Activated CD4-positive, alpha-beta T cell treated with anti-CD3 and anti-CD28 coated beads, Interleukin-2, amount 10 ng/mL, durations not matched to agents 7 days and 5 days (primary cell): Measurements from ENCODE around the gene RCAN3. TPM values are rescaled to one million over a fixed set of nuclear protein-coding genes. Genes with fewer than 3 reads are reported as not detected.

Experiments used
- CTCF ChIA-PET: fragments of 350-600 bp; sonication (Branson Sonifier 250); formaldehyde crosslinking; loops from one replicate; lab custom pipeline; 2021; ENCODE audit warnings: antibody characterized with exemption; lab: Charles Lee
- POLR2A ChIA-PET: fragments of 350-600 bp; sonication (Branson Sonifier 250); formaldehyde crosslinking; loops from one replicate; lab custom pipeline; 2021; ENCODE audit warnings: antibody characterized with exemption; lab: Charles Lee
- DNase-seq: peaks from one replicate; pipeline ENCODE4 v3.0.0-alpha.2; 2020
- H3K27ac Mint-ChIP-seq: one replicate; pipeline ENCODE4 v1.8.0; 2021; ENCODE audit warnings: mild to moderate bottlenecking, moderate library complexity, mixed read lengths
- H3K27me3 Mint-ChIP-seq: one replicate; pipeline ENCODE4 v1.8.0; 2021; ENCODE audit warnings: mixed read lengths
- H3K36me3 Mint-ChIP-seq: one replicate; pipeline ENCODE4 v1.8.0; 2021; ENCODE audit warnings: low read depth, mixed read lengths
- H3K4me1 Mint-ChIP-seq: one replicate; pipeline ENCODE4 v1.8.0; 2021; ENCODE audit warnings: mixed read lengths
- H3K4me3 Mint-ChIP-seq: one replicate; pipeline ENCODE4 v1.8.0; 2021; ENCODE audit warnings: mild to moderate bottlenecking, moderate library complexity, mixed read lengths
- H3K9me3 Mint-ChIP-seq: one replicate; pipeline ENCODE4 v1.8.0; 2021; ENCODE audit warnings: mixed read lengths
- total RNA-seq, 2 experiments: library from RNA; stranded (reverse); gene quantifications; one replicate each; pipeline ENCODE4 v1.2.3, GENCODE V29; 2021

Gene RCAN3
- total RNA-seq, 2 experiments from 2014 or later, result 96.8 to 100 TPM

GRCh38 chr1:24555591-24556413 is 53.2 kb downstream of the RCAN3 start, which contains the start of gene NCMAP:
Gene NCMAP (plus strand): TSS chr1:24556087. CDS start chr1:24595431, 39,344 bp downstream.
- peaks cover 36% of the 10 kb centered on the region for H3K27me3 Mint-ChIP-seq
- CTCF ChIA-PET, result interaction anchor here (1.9 kb wide), 1 partner anchor 14 kb away, joined by 9 read pairs; no protein-coding TSS in a partner anchor

DNA sequence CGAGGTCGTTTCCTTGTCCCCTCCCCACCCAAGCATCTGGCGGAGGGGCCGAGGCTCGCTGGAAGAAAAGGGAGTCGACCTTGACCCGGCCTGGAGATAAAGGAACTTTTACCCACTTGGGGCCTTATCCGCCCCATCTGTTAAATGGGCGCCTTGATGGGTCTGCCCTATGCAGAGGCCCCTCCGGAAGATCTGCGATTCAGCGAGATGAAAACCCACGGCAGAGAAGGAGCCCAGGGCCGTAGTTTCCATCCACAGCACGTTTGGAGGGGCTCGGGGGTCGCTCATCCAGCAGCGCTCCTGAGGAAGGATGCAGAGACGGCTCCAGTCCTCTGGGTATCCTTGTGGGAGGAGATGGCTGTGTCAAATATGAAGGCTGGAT is 53.8 kb downstream of the RCAN3 start:
- CTCF ChIA-PET, result no interaction called here
- POLR2A ChIA-PET, result no interaction called here
- no peak overlapping the region for H3K27ac Mint-ChIP-seq
- H3K36me3 Mint-ChIP-seq, result no peaks in the 10 kb centered on the region
- H3K9me3 Mint-ChIP-seq, result no peaks in the 10 kb centered on the region
- H3K27me3 Mint-ChIP-seq, result peaks cover 36% of the 10 kb centered on the region
- DNase-seq, result no peak
- H3K4me3 Mint-ChIP-seq, result peak overlapping the region; percentile 19
- peaks cover 18% of the 10 kb centered on the region for H3K4me1 Mint-ChIP-seq

More at GRCh38 chr1:24555591-24556413, 53.2 kb downstream of the RCAN3 start, which contains the start of gene NCMAP:
- H3K4me1 Mint-ChIP-seq, result peaks cover 18% of the 10 kb centered on the region
- H3K9me3 Mint-ChIP-seq, result no peaks in the 10 kb centered on the region
- peak; percentile 33 for DNase-seq
- POLR2A ChIA-PET, result interaction anchor here (0.7 kb wide), 1 partner anchor 126 kb away, joined by 3 read pairs; no protein-coding TSS in a partner anchor
- H3K36me3 Mint-ChIP-seq, result no peaks in the 10 kb centered on the region
- peak within 1 kb of the TSS; percentile 19 for H3K4me3 Mint-ChIP-seq
- no peak within 1 kb of the TSS for H3K27ac Mint-ChIP-seq

- H3K36me3 Mint-ChIP-seq, result no peaks in the 10 kb centered on the region
- CTCF ChIA-PET, result interaction anchor here (1.0 kb wide), 2 partner anchors 10 to 15 kb away, joined by 3 to 4 read pairs; no protein-coding TSS in a partner anchor
- peaks cover 18% of the 10 kb centered on the region for H3K4me1 Mint-ChIP-seq
- DNase-seq, result no peak
- no peak overlapping the region for H3K4me3 Mint-ChIP-seq
- POLR2A ChIA-PET, result no interaction called here
- H3K27me3 Mint-ChIP-seq, result peaks cover 34% of the 10 kb centered on the region
- H3K27ac Mint-ChIP-seq, result no peak overlapping the region
- no peaks in the 10 kb centered on the region for H3K9me3 Mint-ChIP-seq
Observed at GRCh38 chr1:24557220-24557619, 54.6 kb downstream of the RCAN3 start.

GRCh38 chr1:24557711-24558131 is 55.1 kb downstream of the RCAN3 start:
- Mint-ChIP-seq H3K36me3 (no peaks in the 10 kb centered on the region), H3K4me1 (peaks cover 18% of the 10 kb centered on the region), H3K4me3 (no peak overlapping the region), H3K27me3 (peaks cover 34% of the 10 kb centered on the region), H3K9me3 (no peaks in the 10 kb centered on the region), H3K27ac (no peak overlapping the region)
- ChIA-PET POLR2A (no interaction called here), CTCF (interaction anchor here (0.9 to 1.0 kb wide), 3 partner anchors 10 to 16 kb away, joined by 3 to 4 read pairs (median 3); no protein-coding TSS in a partner anchor)
- no peak for DNase-seq

DNA sequence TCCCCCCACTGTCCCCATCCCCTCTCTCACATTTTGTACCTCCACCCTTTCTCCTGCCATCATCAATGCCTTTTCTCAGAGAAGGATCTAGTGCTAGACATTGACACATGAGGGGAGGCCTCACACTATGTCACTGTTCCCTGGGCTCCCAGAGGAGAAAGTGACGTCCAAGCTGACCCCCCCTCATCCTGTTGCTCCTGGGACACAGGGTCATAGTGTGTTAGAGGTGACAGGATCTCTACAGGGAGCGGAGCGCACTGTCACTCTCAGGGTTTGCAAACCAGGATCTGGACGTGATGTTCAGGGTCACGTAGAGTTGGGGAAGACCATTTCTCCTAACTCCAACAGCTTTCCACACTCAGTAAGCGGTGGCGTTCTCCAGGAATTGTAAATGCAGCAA is 55.8 kb downstream of the RCAN3 start:
- DNase-seq, result no peak
- no peak overlapping the region for H3K4me3 Mint-ChIP-seq
- no peaks in the 10 kb centered on the region for H3K36me3 Mint-ChIP-seq
- peaks cover 18% of the 10 kb centered on the region for H3K4me1 Mint-ChIP-seq
- peaks cover 35% of the 10 kb centered on the region for H3K27me3 Mint-ChIP-seq
- ChIA-PET CTCF (interaction anchor here (0.9 to 1.0 kb wide), 2 partner anchors 12 to 16 kb away, joined by 3 read pairs; no protein-coding TSS in a partner anchor), POLR2A (no interaction called here)
- H3K9me3 Mint-ChIP-seq, result no peaks in the 10 kb centered on the region
- H3K27ac Mint-ChIP-seq, result no peak overlapping the region

GRCh38 chr1:24558902-24559791 is 56.5 kb downstream of the RCAN3 start:
- peaks cover 18% of the 10 kb centered on the region for H3K4me1 Mint-ChIP-seq
- no peak overlapping the region for H3K4me3 Mint-ChIP-seq
- no peaks in the 10 kb centered on the region for H3K36me3 Mint-ChIP-seq
- H3K27me3 Mint-ChIP-seq, result peaks cover 32% of the 10 kb centered on the region
- no peak overlapping the region for H3K27ac Mint-ChIP-seq
- ChIA-PET CTCF (interaction anchor here (0.6 kb wide), 1 partner anchor 560 kb away, joined by 3 read pairs; no protein-coding TSS in a partner anchor), POLR2A (no interaction called here)
- no peaks in the 10 kb centered on the region for H3K9me3 Mint-ChIP-seq
- no peak for DNase-seq

DNA sequence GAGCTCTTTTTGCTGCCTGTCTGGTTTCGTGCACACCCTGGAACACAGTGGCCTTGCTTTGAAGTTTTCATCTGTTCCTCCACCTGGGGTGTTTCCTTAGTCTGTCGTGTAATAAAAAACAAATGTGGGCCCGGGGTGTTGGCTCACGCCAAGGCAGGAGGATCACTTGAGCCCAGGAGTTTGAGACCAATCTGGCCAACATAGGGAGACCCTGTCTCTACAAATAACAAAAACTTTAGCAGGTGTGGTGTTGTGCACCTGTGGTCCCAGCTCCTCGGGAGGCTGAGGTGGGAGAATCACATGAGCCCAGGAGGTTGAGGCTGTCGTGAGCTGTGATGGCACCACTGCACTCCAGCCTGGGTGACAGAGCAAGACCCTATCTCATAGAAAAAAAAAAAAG is 57.7 kb downstream of the RCAN3 start:
- H3K4me1 Mint-ChIP-seq, result peaks cover 18% of the 10 kb centered on the region
- POLR2A ChIA-PET, result no interaction called here
- no peaks in the 10 kb centered on the region for H3K9me3 Mint-ChIP-seq
- CTCF ChIA-PET, result no interaction called here
- no peak overlapping the region for H3K4me3 Mint-ChIP-seq
- H3K27me3 Mint-ChIP-seq, result peaks cover 23% of the 10 kb centered on the region
- H3K27ac Mint-ChIP-seq, result no peak overlapping the region
- no peaks in the 10 kb centered on the region for H3K36me3 Mint-ChIP-seq
- DNase-seq, result no peak

DNA sequence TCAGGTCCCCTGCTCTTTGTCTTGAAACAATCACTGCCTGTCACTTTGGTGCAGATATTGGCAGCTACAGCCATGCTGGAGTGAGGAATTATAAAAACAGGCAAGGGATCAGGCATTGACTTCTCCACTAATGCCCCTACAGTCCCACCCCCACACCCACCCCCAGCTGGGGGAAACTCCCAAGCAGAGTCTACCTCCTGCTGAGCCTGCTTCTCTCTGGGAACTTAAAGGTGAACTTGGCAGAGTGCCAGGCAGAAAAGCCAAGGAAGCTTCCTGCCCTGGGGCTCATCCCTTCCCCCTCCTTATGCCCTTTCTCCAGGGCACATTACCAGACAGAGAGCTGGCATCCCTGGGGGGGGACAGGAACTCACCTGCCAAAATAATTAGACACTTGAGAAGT is 60.0 kb downstream of the RCAN3 start:
- Mint-ChIP-seq H3K9me3 (no peaks in the 10 kb centered on the region), H3K4me3 (no peak overlapping the region), H3K27ac (no peak overlapping the region), H3K27me3 (peaks cover 6% of the 10 kb centered on the region), H3K4me1 (peaks cover 8% of the 10 kb centered on the region), H3K36me3 (no peaks in the 10 kb centered on the region)
- DNase-seq, result no peak
- POLR2A ChIA-PET, result no interaction called here
- CTCF ChIA-PET, result interaction anchor here (1.1 to 1.5 kb wide), 2 partner anchors 24 to 33 kb away, joined by 3 to 5 read pairs; no protein-coding TSS in a partner anchor

DNA sequence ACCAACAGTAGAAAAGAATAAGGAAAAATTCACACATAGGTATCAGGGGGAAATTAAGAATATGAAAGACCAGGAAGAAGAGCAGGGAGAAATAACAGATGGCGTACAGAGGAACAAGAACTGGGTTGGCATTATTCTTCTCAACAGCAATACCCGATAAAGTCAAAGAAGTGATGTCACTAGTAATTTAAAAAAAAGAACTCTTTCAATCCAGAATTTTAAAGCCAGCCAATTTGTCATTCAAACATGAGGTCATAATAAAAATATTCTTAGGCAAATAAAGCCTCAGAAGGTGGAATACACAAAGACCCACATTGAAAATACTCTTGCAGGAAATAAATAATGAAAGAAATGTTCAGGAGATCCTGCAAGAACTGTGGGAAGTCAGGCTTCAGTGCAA is 62.1 kb downstream of the RCAN3 start:
- H3K27ac Mint-ChIP-seq, result no peak overlapping the region
- DNase-seq, result no peak
- CTCF ChIA-PET, result no interaction called here
- H3K27me3 Mint-ChIP-seq, result peaks cover 3% of the 10 kb centered on the region
- H3K36me3 Mint-ChIP-seq, result no peaks in the 10 kb centered on the region
- POLR2A ChIA-PET, result no interaction called here
- H3K4me3 Mint-ChIP-seq, result no peak overlapping the region
- peaks cover 3% of the 10 kb centered on the region for H3K4me1 Mint-ChIP-seq
- no peaks in the 10 kb centered on the region for H3K9me3 Mint-ChIP-seq

DNA sequence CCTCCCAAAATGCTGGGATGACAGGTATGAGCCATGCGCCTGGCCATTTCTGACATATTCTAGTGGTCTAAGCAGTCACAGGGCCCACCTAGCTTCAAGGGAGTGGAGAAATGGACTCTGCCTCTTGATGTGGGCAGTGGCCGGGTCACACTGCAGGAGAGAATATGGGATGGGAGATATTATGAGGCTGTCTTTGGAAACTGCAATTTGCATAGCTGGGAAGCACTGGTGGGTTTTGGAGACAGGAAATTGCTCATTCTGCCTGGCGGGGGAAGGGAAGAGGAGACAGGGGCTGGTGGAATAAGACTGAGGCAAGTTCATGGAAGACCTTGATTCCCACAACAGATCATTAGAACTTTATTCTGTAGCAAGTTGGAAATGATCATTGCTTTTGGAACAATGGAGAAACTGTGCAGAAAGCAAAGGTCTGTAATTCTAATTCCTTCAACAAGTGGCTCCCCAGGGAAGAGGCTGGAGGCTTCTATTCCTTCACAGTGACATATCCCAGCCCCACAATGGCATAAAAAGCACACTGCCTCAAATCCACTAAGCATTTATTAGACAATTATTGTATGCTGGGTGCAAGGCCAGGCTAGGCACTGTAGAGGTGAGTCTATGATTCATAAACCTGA is 63.7 kb downstream of the RCAN3 start:
- Mint-ChIP-seq H3K9me3 (no peaks in the 10 kb centered on the region), H3K4me1 (peaks cover 3% of the 10 kb centered on the region), H3K4me3 (no peak overlapping the region), H3K27ac (no peak overlapping the region), H3K27me3 (peaks cover 3% of the 10 kb centered on the region), H3K36me3 (no peaks in the 10 kb centered on the region)
- ChIA-PET POLR2A (no interaction called here), CTCF (no interaction called here)
- no peak for DNase-seq

GRCh38 chr1:24567792-24568388 is 65.3 kb downstream of the RCAN3 start:
- peaks cover 2% of the 10 kb centered on the region for H3K27me3 Mint-ChIP-seq
- peak overlapping the region; percentile 41 for H3K27ac Mint-ChIP-seq
- ChIA-PET POLR2A (no interaction called here), CTCF (no interaction called here)
- no peaks in the 10 kb centered on the region for H3K36me3 Mint-ChIP-seq
- H3K9me3 Mint-ChIP-seq, result no peaks in the 10 kb centered on the region
- H3K4me1 Mint-ChIP-seq, result peaks cover 6% of the 10 kb centered on the region
- no peak for DNase-seq
- H3K4me3 Mint-ChIP-seq, result no peak overlapping the region

DNA sequence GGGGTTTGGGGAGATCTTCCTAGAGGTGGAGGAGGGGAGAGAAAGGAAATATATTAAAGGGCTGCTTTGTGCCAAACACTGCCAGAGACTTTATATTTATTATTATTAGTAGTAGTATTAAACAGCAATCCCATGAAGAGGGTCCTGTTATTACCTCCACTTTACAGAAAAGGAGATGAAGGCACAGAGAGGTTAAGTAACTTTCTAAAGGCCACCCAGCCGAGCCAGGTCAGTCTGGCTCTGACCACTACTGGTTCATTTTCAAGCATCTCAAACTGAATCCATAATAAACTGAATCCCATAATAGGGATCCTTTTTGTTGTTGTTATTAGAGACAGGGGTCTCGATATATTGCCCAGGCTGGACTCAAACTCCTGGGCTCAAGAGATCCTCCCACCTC is 65.8 kb downstream of the RCAN3 start:
- Mint-ChIP-seq H3K27me3 (peaks cover 2% of the 10 kb centered on the region), H3K36me3 (no peaks in the 10 kb centered on the region), H3K27ac (no peak overlapping the region), H3K4me1 (peaks cover 6% of the 10 kb centered on the region), H3K4me3 (no peak overlapping the region), H3K9me3 (no peaks in the 10 kb centered on the region)
- no peak for DNase-seq
- CTCF ChIA-PET, result no interaction called here
- POLR2A ChIA-PET, result no interaction called here
